ENCODE measurements around the gene RASGRF2.

- TF ChIP-seq, protein P1, sequence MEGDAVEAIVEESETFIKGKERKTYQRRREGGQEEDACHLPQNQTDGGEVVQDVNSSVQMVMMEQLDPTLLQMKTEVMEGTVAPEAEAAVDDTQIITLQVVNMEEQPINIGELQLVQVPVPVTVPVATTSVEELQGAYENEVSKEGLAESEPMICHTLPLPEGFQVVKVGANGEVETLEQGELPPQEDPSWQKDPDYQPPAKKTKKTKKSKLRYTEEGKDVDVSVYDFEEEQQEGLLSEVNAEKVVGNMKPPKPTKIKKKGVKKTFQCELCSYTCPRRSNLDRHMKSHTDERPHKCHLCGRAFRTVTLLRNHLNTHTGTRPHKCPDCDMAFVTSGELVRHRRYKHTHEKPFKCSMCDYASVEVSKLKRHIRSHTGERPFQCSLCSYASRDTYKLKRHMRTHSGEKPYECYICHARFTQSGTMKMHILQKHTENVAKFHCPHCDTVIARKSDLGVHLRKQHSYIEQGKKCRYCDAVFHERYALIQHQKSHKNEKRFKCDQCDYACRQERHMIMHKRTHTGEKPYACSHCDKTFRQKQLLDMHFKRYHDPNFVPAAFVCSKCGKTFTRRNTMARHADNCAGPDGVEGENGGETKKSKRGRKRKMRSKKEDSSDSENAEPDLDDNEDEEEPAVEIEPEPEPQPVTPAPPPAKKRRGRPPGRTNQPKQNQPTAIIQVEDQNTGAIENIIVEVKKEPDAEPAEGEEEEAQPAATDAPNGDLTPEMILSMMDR (conservative IDR thresholded peaks at IDR 0.05; ENCODE audit: low read length), result no peak
- no peak for TF ChIP-seq EZH2phosphoT487 (IDR thresholded peaks at IDR 0.05; ENCODE audit: borderline replicate concordance)
These were observed at the start of gene RASGRF2 for GRCh38 chr5:80959768-80960442.

All from Loucy (cell line).